Astrocyte of the hippocampus (primary cell): ENCODE measurements around the gene CARMIL3.

Experiments used
- DNase-seq: peaks from one replicate; pipeline ENCODE4 v3.0.0; 2011; ENCODE audit warnings: low read depth, low spot score

CARMIL3 gene

DNA sequence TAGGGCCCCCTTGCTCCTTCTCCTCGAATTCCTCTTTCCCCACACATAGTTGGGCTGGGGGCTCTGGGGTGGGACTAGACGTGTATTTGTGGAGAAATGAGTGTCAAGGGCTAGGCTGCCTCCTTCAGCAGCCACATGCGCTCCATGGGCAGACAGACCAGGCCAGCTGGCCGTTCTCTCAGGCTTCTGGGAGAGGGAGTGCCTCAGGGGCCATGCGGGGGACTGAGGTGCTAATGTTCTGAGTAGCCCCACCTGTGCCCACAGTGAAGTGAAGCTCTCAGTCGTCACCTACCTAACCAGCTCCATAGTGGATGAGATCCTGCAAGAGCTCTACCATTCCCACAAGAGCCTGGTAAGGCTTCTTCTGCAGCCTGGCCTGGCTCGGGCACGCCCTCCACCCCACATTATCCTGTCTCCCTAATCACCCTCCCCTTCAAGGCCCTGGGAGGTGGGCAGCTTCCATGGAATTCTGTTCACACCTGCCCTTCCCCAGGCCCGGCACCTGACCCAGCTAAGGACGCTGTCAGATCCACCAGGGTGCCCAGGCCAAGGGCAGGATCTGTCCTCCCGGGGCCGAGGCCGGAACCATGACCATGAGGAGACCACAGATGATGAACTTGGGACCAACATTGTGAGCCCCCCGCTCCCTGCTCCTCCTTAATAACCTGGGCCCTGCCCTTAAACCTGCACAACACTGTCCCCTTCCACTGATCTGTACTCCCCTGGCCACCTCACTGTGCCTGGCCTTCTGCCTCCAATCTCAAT, 10.6 kb downstream of the CARMIL3 start:
- no peak for DNase-seq

DNA sequence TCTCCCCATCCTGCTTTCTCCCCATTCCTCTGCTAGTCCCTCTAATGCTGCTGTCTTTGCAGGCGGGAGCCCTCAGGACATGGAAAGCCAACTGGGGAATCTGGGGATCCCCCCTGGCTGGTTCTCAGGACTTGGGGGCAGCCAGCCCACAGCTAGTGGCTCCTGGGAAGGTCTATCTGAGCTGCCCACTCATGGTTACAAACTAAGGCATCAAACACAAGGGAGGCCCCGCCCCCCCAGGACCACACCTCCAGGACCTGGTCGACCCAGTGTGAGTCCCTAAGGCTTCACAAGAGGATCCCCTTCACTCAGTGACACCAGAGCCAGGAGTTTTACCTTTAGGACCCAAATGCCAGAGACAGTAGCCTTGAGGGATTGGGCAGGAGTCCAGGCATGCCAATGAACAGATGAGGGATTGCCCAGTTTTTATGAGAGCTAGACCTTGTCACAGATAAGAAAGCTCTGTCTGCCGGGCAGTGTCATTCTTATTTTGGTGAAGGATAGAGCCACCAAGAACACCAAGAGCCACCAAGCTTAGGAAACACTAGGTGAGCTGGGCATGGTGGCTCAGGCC, 11.5 kb downstream of the CARMIL3 start:
- DNase-seq, result no peak

DNA sequence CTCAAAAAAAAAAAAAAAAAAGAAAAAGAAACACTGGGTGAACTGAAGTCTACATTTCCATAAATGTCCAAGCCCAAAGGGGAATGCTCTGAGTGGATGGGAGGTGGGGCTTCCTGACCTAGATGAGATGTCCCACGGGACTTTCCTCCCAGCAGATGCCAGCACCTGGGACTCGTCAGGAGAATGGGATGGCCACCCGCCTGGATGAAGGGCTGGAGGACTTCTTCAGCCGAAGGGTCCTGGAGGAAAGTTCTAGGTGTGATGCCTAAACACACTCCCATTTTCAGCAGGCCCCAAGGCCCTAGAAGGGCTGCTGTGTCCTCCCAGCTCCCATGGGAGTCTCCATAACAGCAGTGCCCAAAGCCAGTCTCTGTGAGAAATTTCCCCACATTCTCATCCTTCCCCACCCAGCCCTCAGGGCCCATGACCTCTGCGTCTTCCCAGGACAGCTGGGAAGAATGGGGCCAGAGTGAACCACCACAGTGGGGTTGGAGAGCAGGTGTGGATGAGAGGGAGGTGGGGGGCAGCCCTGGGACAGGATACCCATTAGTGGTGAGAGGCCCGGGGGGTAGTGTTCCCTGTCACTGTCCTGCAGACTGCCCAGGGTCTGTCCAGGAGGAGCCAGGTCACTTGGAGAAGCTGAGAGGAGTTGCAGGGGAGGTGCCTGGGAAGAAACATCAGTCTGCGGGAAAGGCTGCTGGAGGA, 12.4 kb downstream of the CARMIL3 start:
- no peak for DNase-seq

DNA sequence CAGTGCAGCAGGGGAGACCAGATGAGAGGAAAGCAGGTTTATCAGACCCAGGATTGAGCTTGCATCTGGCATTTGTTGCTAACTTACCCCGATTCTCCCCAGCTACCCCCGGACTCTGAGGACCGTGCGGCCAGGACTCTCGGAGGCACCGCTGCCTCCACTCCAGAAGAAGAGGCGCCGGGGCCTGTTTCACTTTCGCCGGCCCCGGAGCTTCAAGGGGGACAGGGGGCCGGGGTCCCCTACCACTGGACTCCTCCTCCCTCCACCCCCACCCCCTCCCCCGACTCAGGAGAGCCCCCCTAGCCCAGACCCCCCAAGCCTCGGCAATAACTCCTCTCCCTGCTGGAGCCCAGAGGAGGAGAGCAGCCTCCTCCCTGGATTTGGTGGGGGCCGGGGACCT, 13.0 kb downstream of the CARMIL3 start:
- DNase-seq, result no peak

DNA sequence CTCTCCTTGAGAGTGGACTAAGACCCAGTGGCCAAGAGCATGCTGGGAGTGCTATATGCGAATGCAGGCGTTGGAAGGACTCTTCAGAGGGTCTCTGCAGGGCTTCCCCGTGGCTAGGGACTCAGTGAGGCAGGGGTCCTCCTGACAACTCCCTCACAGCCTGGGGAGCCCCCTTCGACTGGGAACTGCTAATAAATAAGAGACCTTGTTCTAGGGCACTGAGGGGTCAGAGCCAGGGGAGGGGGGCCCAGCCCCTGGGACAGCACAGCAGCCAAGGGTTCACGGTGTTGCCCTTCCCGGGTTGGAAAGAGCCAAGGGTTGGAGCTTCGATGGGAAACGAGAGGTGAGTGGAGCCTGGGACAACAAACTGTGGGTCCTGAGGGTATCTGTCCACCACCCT, 13.6 kb downstream of the CARMIL3 start:
- no peak for DNase-seq

DNA sequence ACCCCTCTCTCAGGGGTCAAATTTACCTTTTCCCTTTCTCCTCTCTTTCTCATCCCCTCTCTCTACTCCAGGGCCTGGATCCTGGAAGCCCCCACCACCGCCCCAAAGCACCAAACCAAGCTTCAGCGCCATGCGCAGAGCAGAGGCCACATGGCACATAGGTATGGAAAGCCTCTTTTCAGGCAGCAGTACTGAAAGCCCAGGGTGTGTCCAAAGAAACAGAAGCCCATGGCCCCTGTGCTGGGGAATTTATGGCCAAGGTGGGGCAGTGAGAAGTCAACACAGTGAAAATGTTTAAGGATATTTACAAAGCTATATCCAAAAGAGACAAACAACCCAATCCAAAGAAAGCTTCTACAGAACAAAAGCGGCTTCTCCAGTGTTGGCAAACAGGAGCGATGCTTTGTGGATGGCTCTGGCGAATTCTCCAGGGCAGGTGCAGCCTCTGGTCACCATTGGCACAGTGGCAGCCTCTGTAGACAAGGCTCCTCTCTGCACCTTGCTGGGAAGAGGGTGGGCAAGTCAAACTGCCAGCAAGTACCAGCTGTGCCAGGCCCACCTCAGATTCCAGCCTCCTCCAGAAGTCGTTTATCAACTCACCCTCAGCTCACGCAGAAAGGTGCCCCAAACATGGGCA, 14.8 kb downstream of the CARMIL3 start:
- no peak for DNase-seq

DNA sequence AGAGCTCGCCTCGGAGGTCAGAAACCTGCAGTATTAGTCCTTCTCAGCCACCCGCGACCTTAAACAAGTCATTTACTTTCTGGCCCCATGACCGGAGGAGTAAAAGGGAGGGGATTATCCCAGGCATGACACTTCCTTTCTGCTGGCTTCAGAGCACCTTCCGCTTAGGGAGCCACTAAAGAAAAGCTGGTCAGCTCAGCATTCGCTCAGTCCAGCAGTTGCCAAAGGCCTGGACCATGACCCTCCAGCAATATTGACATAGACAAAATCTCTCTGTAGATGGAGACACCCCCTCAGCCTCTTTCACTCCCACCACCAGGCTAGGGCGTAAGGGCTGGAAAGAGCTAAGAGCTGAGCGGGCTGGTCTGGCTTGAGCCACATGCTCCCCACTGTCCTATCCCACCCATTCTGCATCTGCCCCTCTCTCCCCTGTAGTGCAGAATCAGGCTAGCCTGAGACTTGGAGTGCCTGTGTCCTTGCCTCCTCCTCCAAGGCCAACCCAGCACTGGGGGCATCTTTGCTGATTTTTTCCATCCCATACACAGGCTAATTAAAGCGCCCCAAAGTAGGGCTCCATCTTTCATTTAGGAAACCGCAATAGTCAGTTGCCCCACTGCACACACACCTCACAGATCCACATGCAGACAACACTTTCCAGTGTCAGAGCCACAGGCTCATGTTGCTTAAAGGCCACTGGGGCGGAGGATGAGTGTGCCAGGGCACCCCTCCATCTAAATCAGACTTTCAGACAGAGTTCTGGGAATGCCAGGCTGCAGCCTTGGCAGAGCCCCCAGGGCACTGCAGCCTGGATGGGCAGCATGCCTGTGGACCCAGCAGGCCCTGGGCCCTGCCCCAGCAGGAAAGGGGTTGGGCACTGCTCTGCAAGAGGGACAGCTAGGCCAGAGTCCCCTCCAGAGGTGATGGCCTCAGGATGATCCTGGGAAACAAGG, 15.6 kb downstream of the CARMIL3 start:
- DNase-seq, result no peak

DNA sequence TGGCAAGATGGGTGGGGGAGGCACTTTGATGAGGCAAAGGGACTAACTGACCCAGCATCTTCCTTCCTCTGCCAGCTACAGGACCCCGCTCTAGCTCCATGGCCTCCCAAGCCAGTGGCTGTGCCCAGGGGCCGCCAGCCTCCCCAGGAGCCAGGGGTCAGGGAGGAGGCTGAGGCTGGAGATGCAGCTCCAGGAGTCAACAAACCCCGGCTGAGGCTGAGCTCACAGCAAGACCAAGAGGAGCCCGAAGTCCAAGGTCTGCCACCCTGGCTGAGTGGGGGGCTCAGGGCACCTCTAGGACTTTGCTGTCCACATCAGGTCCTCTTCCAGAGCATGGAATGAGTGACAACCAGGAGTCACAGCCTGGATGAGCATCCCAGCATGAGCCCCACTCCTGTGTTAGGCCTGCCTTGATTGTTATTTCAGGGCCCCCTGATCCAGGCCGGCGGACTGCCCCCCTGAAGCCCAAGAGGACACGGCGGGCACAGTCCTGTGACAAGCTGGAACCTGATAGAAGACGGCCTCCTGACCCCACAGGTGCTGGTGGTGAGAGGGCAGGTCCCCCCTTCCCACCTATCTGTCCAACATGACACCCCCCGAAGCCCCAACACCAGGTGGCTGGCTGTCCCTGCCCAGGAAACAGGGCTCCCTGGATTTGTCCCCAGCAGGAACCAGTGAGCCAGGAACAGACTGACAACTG, 17.1 kb downstream of the CARMIL3 start:
- no peak for DNase-seq

DNA sequence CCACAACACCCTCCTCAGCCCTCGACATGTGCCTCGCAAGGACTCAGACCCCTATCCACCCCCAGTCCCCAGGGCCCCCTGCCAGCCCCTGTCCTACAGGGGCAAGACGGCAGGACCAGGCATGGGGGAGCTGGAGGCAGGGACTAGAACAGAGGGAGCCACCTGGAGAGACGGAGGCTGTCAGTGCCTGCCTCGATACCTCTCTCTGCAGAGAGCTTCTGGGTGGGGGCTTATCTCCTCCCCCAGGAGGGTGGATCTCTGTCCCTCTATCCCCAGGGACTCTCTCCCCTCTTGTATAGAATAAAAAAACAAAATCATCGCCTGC, 17.6 kb downstream of the CARMIL3 start:
- no peak for DNase-seq

DNA sequence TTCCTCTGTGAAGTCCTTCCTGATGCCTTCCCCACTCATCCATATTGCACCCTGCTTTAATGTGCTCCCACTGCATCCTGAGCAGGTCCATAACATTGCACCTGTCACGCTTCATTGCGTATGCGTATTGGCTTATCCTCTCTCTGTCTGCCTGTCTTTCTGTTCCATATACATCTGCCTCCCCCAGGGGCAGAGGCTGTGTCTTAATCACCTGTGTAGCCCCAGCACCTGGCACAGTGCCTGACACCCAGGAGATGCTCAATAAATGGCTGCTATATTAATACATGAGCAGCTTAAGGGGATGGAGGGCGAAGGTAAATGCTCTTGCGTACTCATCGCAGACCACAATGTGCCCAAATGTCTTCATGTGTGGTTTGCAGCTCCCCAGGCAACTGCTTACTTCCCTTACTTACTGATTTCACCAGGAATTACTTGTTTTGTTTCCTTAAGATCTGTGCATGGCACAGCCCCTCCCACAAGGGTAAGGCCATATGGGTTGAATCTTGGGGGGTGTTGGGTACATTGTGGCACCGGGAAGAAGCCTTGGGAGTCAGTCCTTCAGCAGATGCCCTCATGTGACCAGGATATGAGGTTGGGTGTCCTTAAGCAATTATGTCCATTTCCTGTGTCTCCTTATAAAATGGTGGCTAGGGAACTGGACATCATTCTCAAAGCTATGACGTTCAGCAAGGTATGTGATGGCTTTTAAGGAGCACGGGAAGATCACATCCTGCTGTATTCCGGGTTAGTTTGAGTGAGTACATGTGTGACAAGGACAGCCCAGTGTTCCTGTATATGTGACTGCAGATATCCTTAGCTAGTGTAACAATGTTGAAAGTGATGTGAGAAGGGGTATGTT, 18.7 kb downstream of the CARMIL3 start:
- DNase-seq, result no peak

DNA sequence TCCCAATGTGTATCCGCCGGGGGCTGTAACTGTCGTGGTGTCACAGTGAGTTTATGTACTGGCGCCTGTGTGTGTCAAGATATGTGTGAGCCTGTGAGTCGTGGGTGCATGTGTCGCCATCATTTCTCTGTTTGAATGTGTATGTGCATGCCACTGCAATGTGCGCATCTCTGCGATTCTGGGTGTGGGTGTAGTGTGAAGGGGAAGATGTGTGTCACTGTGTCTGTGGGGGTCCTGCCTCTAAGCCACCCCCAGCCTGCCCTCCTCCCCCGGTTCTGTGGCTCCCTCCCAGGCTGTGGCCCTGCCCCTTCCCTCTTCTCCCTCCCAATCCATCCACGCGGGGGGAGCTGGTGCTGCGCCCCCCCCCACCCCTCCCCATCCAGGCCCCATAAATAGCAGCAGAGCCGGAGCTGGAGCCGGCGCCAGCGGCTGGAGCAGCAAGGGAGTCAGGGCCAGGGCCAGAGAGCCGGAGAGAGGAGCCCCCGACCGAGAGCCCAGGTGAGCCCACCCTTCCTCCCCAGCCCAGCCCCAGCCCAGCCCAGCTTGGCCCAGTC, 19.4 kb downstream of the CARMIL3 start, which contains the start of gene CPNE6:
TSS of gene CPNE6 (plus strand) at position 419 of the 554 bp plus-strand sequence. CDS start 1,375 bp downstream, outside the sequence.
- DNase-seq, result no peak

DNA sequence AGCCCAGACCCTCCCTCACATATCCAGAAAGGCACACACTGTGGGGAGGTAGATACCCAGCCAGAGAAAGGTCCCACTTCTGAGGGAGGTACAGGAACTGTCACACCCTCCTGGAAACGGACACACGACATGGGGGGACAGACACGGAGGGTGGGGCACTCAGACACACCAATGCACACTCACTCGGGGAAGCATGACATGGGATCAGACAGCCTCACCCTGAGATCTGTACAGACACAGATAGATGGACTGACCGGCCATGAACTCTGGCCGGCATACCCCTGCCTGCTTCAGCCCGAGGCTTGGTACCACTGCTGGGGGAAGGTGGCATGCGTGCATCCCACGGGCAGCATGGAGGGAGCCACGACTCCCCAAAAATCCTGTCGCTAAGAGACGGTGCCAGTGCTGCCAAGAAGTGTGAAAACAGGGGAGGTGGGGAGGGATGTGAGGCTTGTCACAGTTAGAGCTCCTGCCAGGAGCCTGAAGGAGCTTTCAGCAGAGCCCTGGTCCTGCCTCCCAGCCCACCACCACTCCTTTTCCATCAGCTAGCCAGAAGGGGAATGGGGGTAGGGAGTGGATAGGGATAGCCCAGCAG, 20.1 kb downstream of the CARMIL3 start:
- no peak for DNase-seq

DNA sequence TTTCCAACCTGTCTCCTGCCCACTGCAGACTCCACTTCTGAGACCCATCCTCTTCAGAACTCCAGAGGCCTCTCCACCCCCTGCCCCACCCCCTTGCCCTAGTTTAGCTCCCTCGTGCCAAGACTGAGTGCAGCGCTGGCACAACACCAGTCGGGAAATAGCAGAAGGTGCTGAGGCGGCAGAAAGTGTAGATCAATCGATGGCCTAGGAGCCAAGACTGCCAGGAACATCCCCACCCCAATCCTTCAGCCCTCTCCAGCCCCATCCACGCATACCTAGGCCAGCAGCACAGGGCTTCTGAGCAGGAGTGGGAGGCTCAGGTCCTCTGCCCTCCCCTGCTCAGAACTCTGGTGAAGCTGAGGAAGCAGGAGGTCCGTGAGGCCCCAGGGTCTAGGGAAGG, 20.6 kb downstream of the CARMIL3 start:
- DNase-seq, result no peak

DNA sequence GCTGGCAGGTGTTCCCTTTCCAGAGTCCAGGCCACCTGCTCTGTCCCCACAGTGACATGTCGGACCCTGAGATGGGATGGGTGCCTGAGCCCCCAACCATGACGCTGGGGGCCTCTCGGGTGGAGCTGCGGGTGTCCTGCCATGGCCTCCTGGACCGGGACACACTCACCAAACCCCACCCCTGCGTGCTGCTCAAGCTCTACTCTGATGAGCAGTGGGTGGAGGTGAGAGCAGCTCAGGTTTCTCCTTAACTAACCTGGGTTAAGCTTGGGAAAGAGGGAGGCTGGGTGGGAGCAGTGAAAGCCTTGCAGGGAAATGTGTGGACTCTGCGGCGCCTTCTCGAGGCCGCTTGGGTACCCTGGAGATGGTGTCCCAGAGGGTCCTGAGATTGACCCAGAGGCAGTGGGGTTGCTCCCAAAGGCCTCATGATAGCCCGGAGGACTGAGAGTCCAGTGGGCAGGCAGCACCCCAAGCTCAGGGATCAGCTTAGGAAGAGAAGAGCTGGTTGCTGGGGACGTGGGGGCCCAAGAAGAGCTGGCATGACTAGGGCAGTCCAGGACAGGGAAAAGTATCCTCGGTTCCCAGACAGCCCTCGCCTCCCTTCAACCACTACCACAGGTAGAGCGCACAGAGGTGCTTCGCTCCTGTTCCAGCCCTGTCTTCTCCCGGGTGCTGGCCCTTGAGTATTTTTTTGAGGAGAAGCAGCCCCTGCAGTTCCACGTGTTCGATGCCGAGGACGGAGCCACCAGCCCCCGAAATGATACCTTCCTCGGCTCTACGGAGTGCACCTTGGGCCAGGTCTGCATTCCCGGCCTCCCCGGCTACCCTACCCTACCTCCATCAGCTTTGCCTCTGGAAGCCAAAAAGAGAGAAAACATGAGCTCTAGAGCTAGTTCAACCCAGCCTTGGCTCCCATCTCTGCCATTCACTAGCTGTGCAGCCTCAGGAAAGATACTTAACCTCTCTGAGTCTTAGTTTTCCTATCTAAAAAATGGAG, 21.4 kb downstream of the CARMIL3 start:
- no peak for DNase-seq

DNA sequence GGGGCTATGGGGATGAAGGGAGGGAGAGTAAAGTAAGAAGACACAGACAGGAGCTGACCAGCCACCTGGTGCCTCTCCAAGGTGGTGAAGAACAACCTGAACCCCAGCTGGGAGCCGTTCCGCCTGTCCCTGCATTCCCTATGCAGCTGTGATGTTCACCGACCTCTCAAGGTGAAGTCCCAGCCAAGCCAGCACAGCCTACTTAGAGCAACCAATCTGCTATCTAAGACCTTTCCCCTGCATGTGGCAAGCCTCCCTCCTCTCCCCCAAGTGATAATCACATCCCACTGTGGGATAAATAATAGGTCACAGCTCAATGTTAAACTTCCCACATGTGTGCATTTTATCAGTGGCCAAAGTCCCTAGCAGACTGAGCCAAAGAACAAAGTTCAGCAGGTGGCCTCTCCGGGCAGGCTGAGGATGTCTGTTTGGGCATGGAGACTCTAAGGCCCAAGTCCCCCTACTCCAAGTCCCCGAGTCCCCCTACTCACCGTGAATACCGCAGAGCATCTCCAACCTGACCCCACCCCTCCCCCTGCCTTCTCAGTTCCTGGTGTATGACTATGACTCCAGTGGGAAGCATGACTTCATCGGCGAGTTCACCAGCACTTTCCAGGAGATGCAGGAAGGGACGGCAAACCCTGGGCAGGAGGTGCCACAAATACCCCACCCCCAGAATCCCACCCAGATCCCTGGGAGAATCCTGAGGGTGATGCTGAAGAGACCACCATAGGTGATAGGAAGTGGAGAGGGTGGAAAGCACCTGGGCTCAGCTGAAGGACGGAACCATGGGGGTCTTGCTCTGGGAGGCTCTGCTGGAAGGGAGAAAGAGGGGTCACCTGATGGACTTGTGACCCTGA, 23.0 kb downstream of the CARMIL3 start:
- DNase-seq, result no peak

DNA sequence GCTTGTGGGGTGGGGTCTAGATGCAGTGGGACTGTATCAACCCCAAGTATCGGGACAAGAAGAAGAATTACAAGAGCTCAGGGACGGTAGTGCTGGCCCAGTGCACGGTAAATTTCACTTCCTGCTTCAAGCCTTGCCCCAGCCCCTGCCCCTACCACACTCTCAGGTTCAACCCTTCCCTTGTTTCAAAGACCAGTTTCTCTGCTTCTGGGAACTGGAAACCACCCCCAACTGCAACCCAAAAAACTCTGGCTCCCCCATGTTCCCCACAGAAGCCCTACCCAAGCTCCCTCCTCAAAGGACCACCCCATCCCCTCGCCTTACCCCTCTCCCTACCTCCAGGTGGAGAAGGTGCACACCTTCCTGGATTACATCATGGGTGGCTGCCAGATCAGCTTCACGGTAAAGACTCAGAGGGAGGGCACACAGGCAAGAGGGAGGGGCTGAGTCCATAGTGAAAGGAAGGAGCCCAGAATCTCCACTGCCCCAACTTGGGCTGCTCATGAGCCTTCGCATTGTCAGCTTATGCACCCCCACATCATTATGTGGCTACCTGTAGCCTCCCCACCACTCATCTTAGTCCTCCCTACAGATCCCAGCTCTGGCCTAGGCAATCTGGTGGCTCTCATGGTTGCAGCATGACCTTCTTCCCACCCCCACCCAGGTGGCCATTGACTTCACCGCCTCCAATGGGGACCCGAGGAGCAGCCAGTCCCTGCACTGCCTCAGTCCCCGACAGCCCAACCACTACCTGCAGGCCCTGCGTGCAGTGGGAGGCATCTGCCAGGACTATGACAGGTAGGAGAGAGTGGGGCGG, 23.9 kb downstream of the CARMIL3 start:
- DNase-seq, result no peak
